Endothelial cell of umbilical vein (primary cell): ENCODE measurements around the gene DNAH10. TPM values are rescaled to one million over a fixed set of nuclear protein-coding genes. Genes with fewer than 3 reads are reported as not detected.

ENCODE experiments used
- BruUV-seq: library from RNA; stranded (reverse); fragments of 400-500 nt; replicated peaks from 2 replicates; lab custom pipeline; 2021; lab: Mats Ljungman, UMichigan
- CTCF ChIA-PET: fragments of 300-600, 350-600 bp; sonication (Branson Sonifier 250); formaldehyde crosslinking; loops from one replicate; lab custom pipeline; 2021; ENCODE audit warnings: antibody characterized with exemption, inconsistent platforms; lab: Charles Lee
- POLR2A ChIA-PET: fragments of 300-600, 350-600 bp; sonication (Branson Sonifier 250); formaldehyde crosslinking; loops from one replicate; lab custom pipeline; 2021; ENCODE audit warnings: antibody characterized with exemption, inconsistent platforms; lab: Charles Lee
- DNase-seq: peaks from one replicate; pipeline ENCODE4 v3.0.0-alpha.2; 2011; ENCODE audit warnings: low read depth, low spot score
- FAIRE-seq: peaks from 2 replicates; lab custom pipeline; 2011; peaks lifted over from hg19 to GRCh38; lab: Jason Lieb, UNC
- H2AFZ ChIP-seq: 2 replicates; pipeline ENCODE4 v1.6.0; 2012; ENCODE audit warnings: low read depth, low read length, control low read depth, inconsistent platforms
- H3K27ac ChIP-seq: 2 replicates; pipeline ENCODE4 v1.5.1; 2011; ENCODE audit warnings: low read depth, mild to moderate bottlenecking, control low read depth, low read length, moderate library complexity; ENCODE audit not compliant: insufficient read depth
- H3K27me3 ChIP-seq, 2 experiments: 2 replicates each; pipeline versions ENCODE4 v1.6.0 to v1.6.1; 2011; ENCODE audit warnings: low read length in 2 of 2, mixed read lengths in 1 of 2; ENCODE audit not compliant: control insufficient read depth in 2 of 2, insufficient read depth in 2 of 2
- H3K36me3 ChIP-seq, 2 experiments: 2 replicates in 1 of 2; 3 replicates in 1 of 2; pipeline ENCODE4 v1.5.1; 2011; ENCODE audit warnings: low read length in 2 of 2, mild to moderate bottlenecking in 1 of 2, moderate library complexity in 1 of 2; ENCODE audit not compliant: control insufficient read depth in 2 of 2, insufficient read depth in 2 of 2; ENCODE audit errors: extremely low read depth in 1 of 2
- H3K4me1 ChIP-seq: 3 replicates; pipeline ENCODE4 v1.5.1; 2011; ENCODE audit warnings: mild to moderate bottlenecking, low read length; ENCODE audit not compliant: control insufficient read depth, insufficient read depth; ENCODE audit errors: extremely low read depth
- H3K4me2 ChIP-seq: 2 replicates; pipeline ENCODE4 v1.6.1; 2011; ENCODE audit warnings: low read length, control low read depth, mixed read lengths; ENCODE audit not compliant: insufficient read depth
- H3K4me3 ChIP-seq, 3 experiments: fragments of 200-600 bp in 1 of 3; sonication (generic), shearing (Covaris generic) in 1 of 3; replicated peaks in 1 of 3; 2 replicates each; pipeline ENCODE4 v1.5.1; 2011 to 2016; ENCODE audit warnings: control low read depth in 3 of 3, low read length in 3 of 3, mild to moderate bottlenecking in 2 of 3, inconsistent platforms in 1 of 3, low read depth in 1 of 3, moderate library complexity in 1 of 3; ENCODE audit not compliant: insufficient read depth in 1 of 3
- H3K79me2 ChIP-seq: 2 replicates; pipeline ENCODE4 v1.6.0; 2012; ENCODE audit warnings: low read length, inconsistent platforms; ENCODE audit not compliant: control insufficient read depth, insufficient read depth
- H3K9ac ChIP-seq: replicated peaks from 2 replicates; pipeline ENCODE3; 2011; ENCODE audit warnings: low read length, control low read depth; ENCODE audit not compliant: insufficient read depth; ENCODE audit errors: extremely low read depth
- H3K9me1 ChIP-seq: replicated peaks from 3 replicates; pipeline ENCODE4 v1.6.0; 2011; ENCODE audit warnings: mild to moderate bottlenecking, low read length; ENCODE audit not compliant: control insufficient read depth, insufficient read depth; ENCODE audit errors: extremely low read depth
- H3K9me3 ChIP-seq: replicated peaks from 2 replicates; pipeline ENCODE4 v1.5.1; 2012; ENCODE audit warnings: low read length, inconsistent platforms; ENCODE audit not compliant: control insufficient read depth, insufficient read depth
- H4K20me1 ChIP-seq: replicated peaks from 2 replicates; pipeline ENCODE3; 2011; ENCODE audit warnings: mild to moderate bottlenecking, low read length; ENCODE audit not compliant: control insufficient read depth, insufficient read depth; ENCODE audit errors: extremely low read depth
- EZH2 ChIP-seq: IDR thresholded peaks from 2 replicates; pipeline ENCODE4 v1.6.1; 2012; ENCODE audit warnings: borderline replicate concordance, low read depth, mild to moderate bottlenecking, moderate library complexity, low read length, inconsistent platforms; ENCODE audit not compliant: severe bottlenecking
- FOS ChIP-seq: IDR thresholded peaks from 2 replicates; pipeline ENCODE4 v1.6.1; 2011; ENCODE audit warnings: mild to moderate bottlenecking, low read length, moderate library complexity, borderline replicate concordance; ENCODE audit not compliant: insufficient read depth
- GATA2 ChIP-seq: IDR thresholded peaks from 2 replicates; pipeline ENCODE4 v1.7.0; 2011; ENCODE audit warnings: low read depth, mild to moderate bottlenecking, moderate library complexity, mixed read lengths, low read length; ENCODE audit not compliant: insufficient read length, insufficient read depth
- JUN ChIP-seq: IDR thresholded peaks from 2 replicates; pipeline ENCODE4 v1.6.1; 2011; ENCODE audit warnings: borderline replicate concordance, low read depth; ENCODE audit not compliant: insufficient read length, insufficient read depth
- MYC ChIP-seq: IDR thresholded peaks from one replicate; pipeline ENCODE4 v1.6.1; 2011; ENCODE audit warnings: mild to moderate bottlenecking, low read depth, low read length
- POLR2A ChIP-seq: IDR thresholded peaks from 2 replicates; pipeline ENCODE4 v1.6.1; 2012; ENCODE audit warnings: low read depth, mild to moderate bottlenecking, control low read depth, low read length
- POLR2AphosphoS5 ChIP-seq: IDR thresholded peaks from 2 replicates; pipeline ENCODE4 v1.6.1; 2012; ENCODE audit warnings: low read depth, mild to moderate bottlenecking, control low read depth, low read length, moderate library complexity; ENCODE audit not compliant: insufficient read depth
- dilution Hi-C: fragments of 300-500 bp; cut with MboI; formaldehyde crosslinking; loops from one replicate; pipeline ENCODE4 v1.15.0; 2019; ENCODE audit warnings: low sequenced_read_pairs; ENCODE audit not compliant: extremely low pct_ligation_motif_present
- intact Hi-C: fragments of 100-400 bp; cut with micrococcal nuclease; formaldehyde crosslinking; loops from one replicate; pipeline ENCODE4 v1.10.0; 2022
- polyA plus RNA-seq, 4 experiments: library from polyadenylated mRNA; depleted of rRNA in 3 of 4; stranded (reverse) in 3 of 4; unstranded in 1 of 4; fragments of >200 nt; gene quantifications; 2 replicates each; pipeline versions ENCODE4 v1.2.1 to v1.2.3, GENCODE V29; 2011 to 2012; ENCODE audit warnings: missing spikeins in 1 of 4
- total RNA-seq: library from RNA; stranded (reverse); gene quantifications from 2 replicates; pipeline ENCODE4 v1.2.3, GENCODE V29; 2021
- TF ChIP-seq, protein P1 (sequence below), 2 donors: IDR thresholded peaks; 1 replicate in 1 of 2; 2 replicates in 1 of 2; pipeline ENCODE4 v1.5.1; 2011; ENCODE audit warnings: low read length in 2 of 2, mild to moderate bottlenecking in 2 of 2, moderate library complexity in 2 of 2, control low read depth in 1 of 2, inconsistent platforms in 1 of 2, low read depth in 1 of 2; ENCODE audit not compliant: insufficient read depth in 1 of 2; ENCODE audit errors: extremely low read depth in 1 of 2
- TF ChIP-seq, protein P2 (sequence below): IDR thresholded peaks from 2 replicates; pipeline ENCODE4 v1.6.1; 2011; ENCODE audit not compliant: insufficient read depth, insufficient read length

Gene DNAH10
- total and polyA plus RNA-seq, 2 donors (not counting 3 experiments of a cell fraction or from before 2014, with no cell fraction given): 0.04 to 0.31 TPM

DNA sequence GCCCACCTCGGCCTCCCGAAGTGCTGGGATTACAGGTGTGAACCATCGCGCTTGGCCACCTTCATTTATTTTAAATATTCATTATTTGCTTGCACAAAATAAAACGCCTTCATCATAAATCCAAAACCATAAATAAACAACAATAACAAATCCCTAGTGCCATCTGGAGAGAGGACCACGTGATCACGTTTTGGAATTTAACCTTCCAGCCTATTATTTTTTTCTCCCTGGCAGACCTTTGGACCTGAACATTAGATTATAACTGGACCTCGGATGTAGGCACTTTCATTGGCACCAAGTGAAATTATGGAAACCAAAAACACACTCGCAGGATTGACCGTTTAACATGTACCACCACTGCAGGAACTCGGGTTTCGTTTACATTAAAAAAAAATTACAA is 2.0 kb downstream of the DNAH10 start:
- DNase-seq (no peak), FAIRE-seq (no peak)
- no peaks in the 10 kb centered on the region for H4K20me1 ChIP-seq
- TF ChIP-seq FOS: no peak
- no peak for TF ChIP-seq POLR2A
- no peak for TF ChIP-seq EZH2
- no peak for TF ChIP-seq JUN
- TF ChIP-seq, protein P1, sequence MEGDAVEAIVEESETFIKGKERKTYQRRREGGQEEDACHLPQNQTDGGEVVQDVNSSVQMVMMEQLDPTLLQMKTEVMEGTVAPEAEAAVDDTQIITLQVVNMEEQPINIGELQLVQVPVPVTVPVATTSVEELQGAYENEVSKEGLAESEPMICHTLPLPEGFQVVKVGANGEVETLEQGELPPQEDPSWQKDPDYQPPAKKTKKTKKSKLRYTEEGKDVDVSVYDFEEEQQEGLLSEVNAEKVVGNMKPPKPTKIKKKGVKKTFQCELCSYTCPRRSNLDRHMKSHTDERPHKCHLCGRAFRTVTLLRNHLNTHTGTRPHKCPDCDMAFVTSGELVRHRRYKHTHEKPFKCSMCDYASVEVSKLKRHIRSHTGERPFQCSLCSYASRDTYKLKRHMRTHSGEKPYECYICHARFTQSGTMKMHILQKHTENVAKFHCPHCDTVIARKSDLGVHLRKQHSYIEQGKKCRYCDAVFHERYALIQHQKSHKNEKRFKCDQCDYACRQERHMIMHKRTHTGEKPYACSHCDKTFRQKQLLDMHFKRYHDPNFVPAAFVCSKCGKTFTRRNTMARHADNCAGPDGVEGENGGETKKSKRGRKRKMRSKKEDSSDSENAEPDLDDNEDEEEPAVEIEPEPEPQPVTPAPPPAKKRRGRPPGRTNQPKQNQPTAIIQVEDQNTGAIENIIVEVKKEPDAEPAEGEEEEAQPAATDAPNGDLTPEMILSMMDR (IDR thresholded peaks at IDR 0.05; ENCODE audit: extremely low read depth in 1 of 2, insufficient read depth in 1 of 2, low read depth in 1 of 2, low read length in 2 of 2): no peak
- no peak for TF ChIP-seq MYC
- TF ChIP-seq POLR2AphosphoS5: no peak
- TF ChIP-seq, protein P2, sequence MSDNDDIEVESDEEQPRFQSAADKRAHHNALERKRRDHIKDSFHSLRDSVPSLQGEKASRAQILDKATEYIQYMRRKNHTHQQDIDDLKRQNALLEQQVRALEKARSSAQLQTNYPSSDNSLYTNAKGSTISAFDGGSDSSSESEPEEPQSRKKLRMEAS: no peak
- TF ChIP-seq GATA2: no peak
- ChIA-PET CTCF (no interaction called here), POLR2A (no interaction called here)
- intact Hi-C loops (no loop called here), dilution Hi-C loops (no loop called here)
- H3K4me3 ChIP-seq: no peak overlapping the region
- no TSS peak for BruUV-seq
- H3K9ac ChIP-seq: no peak overlapping the region
- no peaks in the 10 kb centered on the region for H3K9me3 ChIP-seq
- H2AFZ ChIP-seq: no peak overlapping the region
- peaks cover 4 to 18% of the 10 kb centered on the region in 2 experiments for H3K27me3 ChIP-seq
- no peak overlapping the region for H3K4me2 ChIP-seq
- H3K27ac ChIP-seq: no peak overlapping the region
- H3K36me3 ChIP-seq: no peaks in the 10 kb centered on the region
- no peaks in the 10 kb centered on the region for H3K79me2 ChIP-seq
- peaks cover 9% of the 10 kb centered on the region for H3K4me1 ChIP-seq
- no peaks in the 10 kb centered on the region for H3K9me1 ChIP-seq
